K562 (cell line): Measurements from ENCODE around the gene WBP1. TPM values are rescaled to one million over a fixed set of nuclear protein-coding genes. Genes with fewer than 3 reads are reported as not detected.

Experiments
- ATF6 ChIP-seq: sonication (generic); formaldehyde crosslinking; IDR thresholded peaks from 2 replicates; pipeline ENCODE4 v1.4.0; 2020; ENCODE audit warnings: mild to moderate bottlenecking, missing genetic modification reagents
- BACH1 ChIP-seq: fragments of 200-800 bp; sonication (Bioruptor generic); IDR thresholded peaks from 2 replicates; pipeline ENCODE4 v1.6.1; 2016; ENCODE audit warnings: missing genetic modification characterization, missing compliant biosample characterization
- C11orf30 ChIP-seq: fragments of 450-650 bp; IDR thresholded peaks from 2 replicates; pipeline ENCODE4 v1.6.1; 2016; ENCODE audit warnings: low read depth, mild to moderate bottlenecking
- DEAF1 ChIP-seq: fragments of 450-650 bp; formaldehyde crosslinking; IDR thresholded peaks from 2 replicates; pipeline ENCODE4 v1.4.0; 2020; ENCODE audit warnings: mild to moderate bottlenecking, moderate library complexity
- EGR1 ChIP-seq: fragments of 450-650 bp; conservative IDR thresholded peaks from 2 replicates; pipeline ENCODE4 v1.6.1; 2017; ENCODE audit warnings: mild to moderate bottlenecking
- GTF2A2 ChIP-seq: IDR thresholded peaks from 2 replicates; pipeline ENCODE4 v1.6.1; 2016; ENCODE audit warnings: mild to moderate bottlenecking, missing genetic modification characterization, missing compliant biosample characterization
- HDAC2 ChIP-seq: fragments of 450-650 bp; IDR thresholded peaks from 2 replicates; pipeline ENCODE4 v1.6.1; 2016; ENCODE audit warnings: mild to moderate bottlenecking
- HES1 ChIP-seq: fragments of 450-650 bp; IDR thresholded peaks from 2 replicates; pipeline ENCODE4 v1.6.1; 2016; ENCODE audit warnings: low read depth, mild to moderate bottlenecking, moderate library complexity
- HNRNPUL1 ChIP-seq: fragments of 200-400 bp; formaldehyde crosslinking; IDR thresholded peaks from 2 replicates; pipeline ENCODE4 v1.6.1; 2017; ENCODE audit warnings: low read length
- KLF16 ChIP-seq: IDR thresholded peaks from 2 replicates; pipeline ENCODE4 v1.6.1; 2016; ENCODE audit warnings: antibody characterized with exemption
- PCBP2 ChIP-seq: fragments of 200-400 bp; formaldehyde crosslinking; IDR thresholded peaks from 2 replicates; pipeline ENCODE4 v1.6.1; 2018; ENCODE audit warnings: low read length, low read depth, mild to moderate bottlenecking, moderate library complexity; ENCODE audit not compliant: poor library complexity, severe bottlenecking
- PURB ChIP-seq: sonication (generic); formaldehyde crosslinking; IDR thresholded peaks from 2 replicates; pipeline ENCODE4 v1.9.0; 2021; ENCODE audit warnings: low read depth, mild to moderate bottlenecking, missing genetic modification reagents
- RBBP5 ChIP-seq: fragments of 200-600 bp; sonication (generic); IDR thresholded peaks from 2 replicates; pipeline ENCODE4 v1.6.1; 2012; ENCODE audit warnings: borderline replicate concordance, mild to moderate bottlenecking, low read length, control low read depth, inconsistent platforms; ENCODE audit not compliant: insufficient read depth, poor library complexity, severe bottlenecking
- RBM34 ChIP-seq: fragments of 200-400 bp; formaldehyde crosslinking; IDR thresholded peaks from 2 replicates; pipeline ENCODE4 v1.6.1; 2018; ENCODE audit warnings: low read length, borderline replicate concordance; ENCODE audit not compliant: insufficient read depth
- SFPQ ChIP-seq: fragments of 200-400 bp; formaldehyde crosslinking; IDR thresholded peaks from 2 replicates; pipeline ENCODE4 v1.6.1; 2017; ENCODE audit warnings: mild to moderate bottlenecking, low read depth, low read length, moderate library complexity
- ZBTB1 ChIP-seq: sonication (generic); formaldehyde crosslinking; IDR thresholded peaks from 2 replicates; pipeline ENCODE4 v1.8.1; 2023; ENCODE audit warnings: missing genetic modification reagents, low read depth, mild to moderate bottlenecking, borderline replicate concordance
- ZBTB7A ChIP-seq: IDR thresholded peaks from 2 replicates; pipeline ENCODE4 v1.6.1; 2011; ENCODE audit warnings: low read depth, mild to moderate bottlenecking, low read length, moderate library complexity, borderline replicate concordance; ENCODE audit not compliant: control insufficient read depth
- ZC3H11A ChIP-seq: IDR thresholded peaks from 2 replicates; pipeline ENCODE4 v1.6.1; 2012; ENCODE audit warnings: low read depth, low read length, improper control_type of control experiment
- ZC3H4 ChIP-seq: sonication (generic); formaldehyde crosslinking; IDR thresholded peaks from 2 replicates; pipeline ENCODE4 v1.9.0; 2021; ENCODE audit warnings: missing genetic modification reagents, borderline replicate concordance
- ZFP1 ChIP-seq: fragments of 450-650 bp; formaldehyde crosslinking; IDR thresholded peaks from 2 replicates; pipeline ENCODE4 v1.4.0; 2020; ENCODE audit warnings: mild to moderate bottlenecking, mixed read lengths
- ZNF561 ChIP-seq: fragments of 450-650 bp; formaldehyde crosslinking; conservative IDR thresholded peaks from 2 replicates; pipeline ENCODE4 v1.4.0; 2020; ENCODE audit warnings: mild to moderate bottlenecking, moderate library complexity
- polyA plus RNA-seq, 8 experiments: library from polyadenylated mRNA; depleted of rRNA in 4 of 8; stranded (reverse) in 5 of 8; unstranded in 3 of 8; fragments of >200 nt; fragmentation: Nextera tagmentation in 2 of 8; fragmentation: Illumina TruSeq in 1 of 8; extraction: Ambion mirVana in 2 of 8; extraction: Trizol in 1 of 8; gene quantifications; 2 replicates each; pipeline versions ENCODE4 v1.2.1 to v1.2.3, GENCODE V29; 2011 to 2014; ENCODE audit warnings: inconsistent platforms in 1 of 8, missing spikeins in 1 of 8
- total RNA-seq, 7 experiments: library from RNA; depleted of rRNA in 6 of 7; stranded (reverse); fragments of >200 nt in 6 of 7; fragmentation: Illumina TruSeq in 2 of 7; extraction: Trizol in 2 of 7; gene quantifications; 2 replicates each; pipeline versions ENCODE4 v1.2.1 to v1.2.3, GENCODE V29; 2011 to 2021; ENCODE audit warnings: low replicate concordance in 1 of 7

WBP1 gene
- total and polyA plus RNA-seq, 9 of the 15 experiments (the other 6 are each of a cell fraction or from before 2014, with no cell fraction given), result 1.9 to 27.7 (median 14.2) TPM

GRCh38 chr2:74472086-74472944 lies 14.1 kb downstream of the WBP1 start, which contains the start of gene MRPL53 (continued):
- TF ChIP-seq HNRNPUL1 (no peak), ATF6 (CRISPR knock-in tag) (no peak), ZNF561 (CRISPR knock-in tag) (no peak), HDAC2 (peak; percentile 87), PURB (no peak), SFPQ (no peak), PCBP2 (no peak), GTF2A2 (tag) (no peak), HES1 (peak; percentile 7; the same call in 1 of the 2 replicates), ZC3H11A (no peak), RBBP5 (peak; percentile 85), EGR1 (0 out of 2 replicates have a peak, but pooled peaks have one; percentile 8), ZBTB7A (no peak), DEAF1 (CRISPR knock-in tag) (0 out of 2 replicates have a peak, but pooled peaks have one; percentile 20), ZFP1 (CRISPR knock-in tag) (0 out of 2 replicates have a peak, but pooled peaks have one; percentile 45), RBM34 (no peak), BACH1 (tag) (no peak), C11orf30 (peak; percentile 98), ZC3H4 (CRISPR knock-in tag) (no peak), ZBTB1 (0 out of 2 replicates have a peak, but pooled peaks have one; percentile 19), KLF16 (peak; percentile 74; the same call in 1 of the 2 replicates)
